CD4-positive, alpha-beta T cell treated with Interferon alpha-2 for 1 hour (primary cell): ENCODE data around the gene TPM4.

ENCODE experiments used
- DNase-seq, 2 donors: peaks; one replicate each; pipeline ENCODE4 v3.0.0-alpha.2; 2020 to 2022

TPM4 gene

DNA sequence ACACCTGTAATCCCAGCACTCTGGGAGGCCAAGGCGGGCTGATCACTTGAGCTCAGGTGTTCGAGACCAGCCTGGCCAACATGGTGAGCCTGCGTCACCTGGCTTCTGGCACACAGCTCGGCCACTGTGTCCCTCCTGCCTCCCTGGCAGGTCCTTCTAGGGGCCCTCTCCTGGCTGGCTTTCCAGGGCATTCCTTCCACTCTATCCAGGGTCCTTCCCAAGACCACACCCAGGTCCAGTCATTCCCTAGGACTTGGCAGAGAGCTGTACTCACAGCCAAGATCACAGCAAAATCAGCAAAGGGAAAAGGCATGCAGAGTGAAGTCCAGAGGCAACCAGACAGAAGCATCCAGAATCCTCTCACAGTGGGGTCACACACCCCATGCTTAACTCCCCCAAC, 57.5 kb downstream of the TPM4 start:
- no peak for DNase-seq

DNA sequence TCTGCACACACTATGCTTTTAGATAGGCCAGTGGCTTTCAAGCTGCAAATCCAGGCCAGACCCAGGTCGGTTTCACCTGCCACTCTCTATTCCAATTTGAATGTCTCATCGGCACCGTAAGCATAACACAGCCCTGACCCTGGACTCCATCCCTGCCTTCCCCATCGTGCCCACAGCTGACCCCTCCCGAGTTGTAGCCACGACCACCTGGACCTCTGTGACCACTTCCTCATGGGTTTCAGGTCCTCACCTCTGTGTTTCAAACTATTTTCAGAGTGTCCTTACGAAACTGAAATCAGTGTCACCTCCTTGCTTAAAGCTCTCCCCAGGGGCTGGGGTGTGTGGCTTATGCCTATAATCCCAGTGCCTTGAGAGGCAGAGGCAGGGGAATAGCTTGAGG, 58.2 kb downstream of the TPM4 start:
- no peak for DNase-seq

DNA sequence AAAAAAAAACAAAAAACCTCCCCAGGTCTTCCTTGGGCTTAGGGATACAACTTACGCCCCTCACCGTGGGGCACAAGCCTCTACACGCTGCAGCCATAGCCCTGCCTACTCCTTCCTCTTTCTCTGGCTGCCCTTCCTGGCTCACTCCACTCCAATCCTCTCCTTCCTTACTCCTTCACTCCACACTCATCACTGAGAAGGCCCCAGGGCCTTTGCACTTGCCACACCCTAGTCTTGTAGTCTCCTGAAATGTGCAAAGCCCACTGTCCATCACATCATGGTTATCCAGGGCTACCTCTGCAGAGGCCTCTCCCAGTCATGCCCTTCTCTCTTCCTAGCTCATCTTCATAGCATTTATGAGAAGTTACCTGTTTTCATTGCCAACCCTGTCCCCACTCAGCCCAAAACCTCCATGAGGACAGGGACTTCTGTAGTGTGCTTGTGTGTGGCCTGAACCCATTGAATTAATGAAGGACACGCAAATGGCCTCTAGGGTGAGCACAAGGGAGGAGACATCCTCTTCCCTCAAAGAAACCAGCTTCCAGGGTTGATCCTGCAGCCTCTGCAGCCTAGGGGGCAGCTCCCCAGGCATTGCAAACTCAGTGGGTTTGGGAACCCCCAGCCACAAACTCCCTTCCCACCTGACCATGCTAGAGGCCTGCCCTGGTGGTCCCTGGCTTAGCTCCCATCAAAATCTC, 59.3 kb downstream of the TPM4 start:
- no peak for DNase-seq

DNA sequence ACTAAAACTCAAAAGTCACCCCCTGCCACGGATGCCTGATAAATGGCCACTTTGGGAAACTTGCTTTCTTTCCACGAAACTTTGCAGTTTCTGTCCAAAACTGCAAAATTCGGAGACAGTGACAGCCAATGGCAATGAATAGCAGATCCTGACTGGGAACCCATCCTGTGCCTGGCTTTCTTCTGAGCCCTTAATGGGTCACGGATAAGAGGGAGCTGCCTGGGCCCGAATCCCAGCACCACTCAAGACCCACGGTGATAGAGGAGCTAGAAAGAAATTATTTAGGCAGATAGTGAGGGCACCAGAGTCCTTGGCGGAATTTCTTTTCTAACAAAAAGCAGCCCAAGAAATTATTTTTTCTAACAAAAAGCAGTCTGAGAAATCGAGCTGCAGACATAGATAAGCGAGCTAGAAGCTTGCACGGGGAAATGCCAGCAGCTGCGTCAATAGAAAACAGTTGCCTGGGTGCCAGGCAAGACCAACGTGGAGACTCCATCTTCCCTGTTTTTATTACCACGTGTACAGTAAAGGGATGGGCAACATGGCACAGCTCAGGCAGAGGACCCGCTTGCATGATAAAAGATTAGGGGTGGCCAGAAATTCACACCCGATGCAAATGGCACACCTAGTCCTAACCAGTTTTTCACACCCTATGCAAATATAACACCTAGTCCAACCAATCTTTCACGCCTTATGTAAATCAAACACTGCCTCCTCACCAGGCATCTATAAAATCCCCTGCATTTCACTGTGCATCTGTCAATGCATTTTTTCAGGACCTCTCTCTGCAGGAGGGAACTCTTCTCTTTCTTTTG, 60.1 kb downstream of the TPM4 start:
- no peak for DNase-seq

DNA sequence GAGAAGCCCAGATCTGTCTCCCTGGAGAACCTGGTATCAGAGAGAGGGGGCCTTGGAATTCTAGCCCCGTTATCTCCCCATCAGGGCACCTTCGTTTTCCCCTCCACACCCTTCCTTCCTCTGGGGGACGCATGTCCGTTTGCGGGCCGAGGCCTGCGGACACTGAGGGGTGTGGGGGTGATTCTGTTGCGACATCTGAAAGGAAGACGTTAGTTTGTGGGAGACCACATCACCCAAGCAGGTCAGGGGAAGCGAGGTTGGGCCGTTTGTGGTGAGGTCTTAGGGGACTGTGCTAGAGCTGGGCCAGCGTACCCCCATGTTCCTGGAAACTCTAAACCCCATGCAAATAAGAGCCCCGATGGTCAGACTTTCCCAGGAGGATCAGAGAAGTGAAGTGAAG, 63.5 kb downstream of the TPM4 start:
- DNase-seq, result no peak

DNA sequence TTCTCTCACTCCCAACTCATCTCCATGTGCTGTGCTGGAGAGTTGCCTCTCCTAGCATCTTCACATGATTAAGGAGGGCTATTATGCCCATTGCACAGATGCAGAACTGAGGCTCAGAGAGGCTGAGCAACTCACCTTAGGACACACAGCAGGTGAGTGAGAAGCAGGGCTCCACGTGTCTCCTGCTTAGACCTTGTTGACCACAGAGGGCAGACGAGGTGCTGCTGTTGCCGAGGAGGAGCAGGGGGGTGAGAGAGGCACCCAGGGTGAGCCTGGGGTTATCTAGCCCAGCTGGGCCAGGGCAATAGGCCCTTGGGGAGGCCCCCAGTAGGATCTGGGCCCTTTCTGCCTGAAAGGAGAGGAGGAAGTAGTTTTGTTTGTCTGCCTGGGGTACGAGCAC, 64.7 kb downstream of the TPM4 start:
- peak; percentile 38 to 77 for DNase-seq

DNA sequence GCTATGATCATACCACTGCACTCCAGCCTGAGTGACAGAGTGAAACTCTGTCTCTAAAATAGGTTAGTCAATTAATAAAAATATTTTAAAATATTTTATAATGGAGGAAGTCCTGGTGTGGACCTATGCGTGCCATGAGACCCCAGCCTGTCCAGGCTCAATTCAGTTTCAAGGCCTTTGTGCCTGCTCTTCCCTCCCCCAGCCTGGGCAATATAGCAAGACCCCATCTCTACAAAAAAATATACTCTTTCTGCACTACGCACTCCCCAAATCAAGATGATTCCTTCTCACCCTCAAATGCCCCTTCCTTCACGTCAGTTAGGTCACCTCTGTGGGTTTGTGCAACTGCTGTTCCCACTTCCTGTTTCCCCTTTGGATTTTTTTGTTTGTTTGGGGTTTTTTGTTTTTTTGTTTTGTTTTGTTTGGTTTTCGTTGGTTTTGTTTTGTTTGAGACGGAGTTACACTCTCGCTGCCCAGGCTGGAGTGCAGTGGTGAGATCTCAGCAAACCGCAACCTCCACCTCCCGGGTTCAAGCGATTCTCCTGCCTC, 65.8 kb downstream of the TPM4 start:
- no peak for DNase-seq

DNA sequence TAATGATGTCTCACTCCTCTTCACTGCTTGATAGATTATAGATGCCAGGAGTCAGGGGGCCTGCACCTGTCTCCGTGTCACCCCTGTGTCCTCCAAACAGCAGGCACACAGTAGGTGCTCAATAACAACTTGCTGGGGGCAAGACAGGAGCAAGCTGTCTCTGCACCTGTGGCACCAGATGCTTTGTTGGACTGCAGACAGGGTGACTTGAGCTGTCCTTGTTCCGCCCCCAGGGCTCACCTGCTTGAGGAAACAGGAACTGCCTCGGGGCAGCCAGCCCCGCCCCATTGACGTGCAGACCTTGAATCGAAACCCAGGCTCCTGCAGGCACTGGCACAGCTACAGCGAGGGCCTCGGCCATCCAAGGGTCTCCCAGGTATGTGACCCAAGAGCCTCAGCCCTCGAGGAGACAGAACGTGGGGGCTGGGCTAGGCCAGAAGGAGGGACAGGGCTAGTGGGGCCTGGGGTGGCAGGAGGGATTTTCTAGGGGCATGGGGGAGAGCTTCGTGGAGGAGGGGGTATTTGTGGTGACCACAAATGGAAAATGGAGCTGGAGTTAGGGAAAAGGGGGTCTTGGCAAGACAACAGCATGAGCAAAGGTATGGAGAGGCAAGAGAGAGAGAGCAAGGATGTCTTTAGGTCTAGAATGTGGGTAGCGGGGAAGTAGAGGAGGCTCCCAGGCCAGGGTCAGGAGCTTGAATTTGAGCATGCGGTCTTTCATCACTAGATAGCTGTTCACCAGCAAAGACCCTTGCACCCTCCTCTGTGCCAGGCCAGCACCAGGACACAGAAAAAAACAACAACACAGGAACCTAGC, 67.3 kb downstream of the TPM4 start, which contains the start of gene HSH2D:
HSH2D (plus strand) TSS at position 287 of the 817 bp plus-strand sequence. CDS start 5,066 bp downstream, outside the sequence.
- peak; percentile 96 to 98 for DNase-seq

DNA sequence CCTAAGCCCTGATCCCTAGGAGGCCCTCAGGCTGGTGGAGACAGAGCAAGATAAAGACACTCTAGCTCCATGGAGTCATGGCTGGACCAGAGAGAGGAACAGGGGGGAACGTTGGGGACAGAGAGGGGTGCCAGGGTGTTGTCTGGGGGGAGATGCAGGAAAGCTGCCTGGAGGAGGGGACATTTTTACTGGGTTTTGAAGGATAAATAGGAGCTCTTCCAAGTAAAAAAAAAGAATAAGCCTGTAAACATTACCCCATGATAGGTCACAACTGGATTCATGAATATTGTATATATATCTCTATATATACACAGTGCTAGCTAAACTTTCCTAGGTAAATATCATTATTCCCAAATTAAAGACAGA, 67.9 kb downstream of the TPM4 start:
- DNase-seq, result no peak

DNA sequence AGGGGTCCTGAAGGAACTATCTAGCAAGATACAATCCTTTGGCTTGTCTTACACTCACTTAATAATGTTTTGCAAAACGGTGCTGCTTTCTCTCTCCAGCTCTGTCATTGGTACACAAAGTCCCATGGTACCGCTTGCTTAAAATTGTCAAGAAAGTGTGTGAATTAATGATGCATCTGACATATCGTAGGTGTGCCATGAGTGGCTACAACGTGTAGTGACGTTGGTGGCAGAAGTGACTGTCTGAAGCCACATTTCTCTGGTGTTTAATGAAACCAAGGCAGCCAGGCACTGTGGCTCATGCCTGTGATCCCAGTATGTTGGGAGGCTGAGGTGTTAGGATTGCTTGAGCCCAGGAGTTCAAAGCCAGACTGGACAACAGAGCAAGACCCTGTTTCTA, 69.8 kb downstream of the TPM4 start:
- DNase-seq, result no peak

DNA sequence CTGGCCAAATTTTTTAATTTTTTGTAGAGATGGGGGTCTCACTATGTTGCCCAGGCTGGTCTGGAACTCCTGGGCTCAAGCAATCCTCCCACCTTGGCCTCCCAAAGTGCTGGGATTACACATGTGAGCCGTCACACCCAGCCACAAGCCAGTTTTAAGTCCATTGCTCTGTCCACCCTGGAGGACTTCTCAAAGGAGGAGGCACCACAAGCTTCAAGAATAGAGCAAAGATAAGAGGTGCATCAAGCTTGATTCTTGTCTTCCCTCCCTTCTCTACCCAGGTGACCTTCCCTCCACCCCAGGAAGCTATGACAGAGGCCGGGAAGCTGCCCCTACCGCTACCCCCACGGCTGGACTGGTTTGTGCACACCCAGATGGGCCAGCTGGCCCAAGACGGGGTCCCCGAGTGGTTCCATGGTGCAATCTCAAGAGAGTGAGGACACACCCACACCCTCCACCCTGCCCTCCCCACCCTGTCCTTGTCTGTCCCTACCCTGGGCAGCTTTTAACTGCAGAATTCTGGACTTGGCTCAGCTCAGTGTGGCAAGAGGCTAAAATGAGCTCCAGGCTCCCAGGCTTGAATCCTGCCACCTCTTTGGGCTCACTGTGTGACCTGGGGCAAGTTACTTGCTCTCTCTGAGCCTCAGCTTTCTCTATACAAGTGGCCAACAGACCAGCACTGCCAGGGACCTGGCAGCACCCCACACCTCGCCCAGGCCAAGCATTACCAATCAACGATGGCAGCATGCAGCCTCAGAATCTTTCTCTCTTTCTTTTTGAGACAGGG, 72.3 kb downstream of the TPM4 start:
- no peak for DNase-seq
